EH (cell line): ENCODE results near the gene P3R3URF.

Experiments
- DNase-seq: peaks from one replicate; pipeline ENCODE4 v3.0.0-alpha.2; 2015; ENCODE audit warnings: low read depth

The P3R3URF gene

DNA sequence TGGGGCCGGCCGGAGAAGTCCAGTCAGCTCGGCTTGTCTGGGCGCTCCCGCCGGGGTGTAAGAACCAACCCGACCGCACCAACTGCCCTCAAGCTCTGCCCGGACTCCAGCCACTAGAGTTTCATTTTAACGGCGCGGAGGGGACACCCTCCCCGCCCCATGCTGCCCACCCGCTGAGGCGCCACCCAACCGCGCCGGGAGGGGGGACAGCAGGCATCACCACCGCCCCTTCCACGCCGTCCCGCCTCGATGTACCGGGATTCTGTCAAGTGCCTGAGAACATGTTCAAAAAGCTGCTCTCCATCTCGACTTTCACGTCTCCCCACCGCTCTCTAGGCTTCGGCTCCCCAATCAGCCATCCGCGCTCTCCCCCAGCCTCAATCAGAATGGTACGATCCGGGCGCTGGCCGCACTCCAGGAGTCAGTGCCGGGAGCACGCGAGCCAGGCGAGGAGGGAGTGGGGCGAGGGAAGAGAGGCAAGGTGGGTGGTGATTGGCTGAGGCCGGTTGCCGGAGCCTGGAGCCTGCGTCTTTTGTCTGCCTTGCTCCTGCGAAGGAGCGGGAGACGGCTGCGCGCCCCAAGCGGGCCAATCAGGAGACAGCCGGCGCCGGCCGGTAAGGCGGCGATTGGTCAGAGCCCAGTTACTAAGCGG, 43.6 kb downstream of the P3R3URF start, which contains the start of gene PIK3R3:
TSS of gene PIK3R3 (minus strand) at position 101 of the 652 bp plus-strand sequence. CDS start 677 bp downstream, outside the sequence.
- peak; percentile 99 for DNase-seq

DNA sequence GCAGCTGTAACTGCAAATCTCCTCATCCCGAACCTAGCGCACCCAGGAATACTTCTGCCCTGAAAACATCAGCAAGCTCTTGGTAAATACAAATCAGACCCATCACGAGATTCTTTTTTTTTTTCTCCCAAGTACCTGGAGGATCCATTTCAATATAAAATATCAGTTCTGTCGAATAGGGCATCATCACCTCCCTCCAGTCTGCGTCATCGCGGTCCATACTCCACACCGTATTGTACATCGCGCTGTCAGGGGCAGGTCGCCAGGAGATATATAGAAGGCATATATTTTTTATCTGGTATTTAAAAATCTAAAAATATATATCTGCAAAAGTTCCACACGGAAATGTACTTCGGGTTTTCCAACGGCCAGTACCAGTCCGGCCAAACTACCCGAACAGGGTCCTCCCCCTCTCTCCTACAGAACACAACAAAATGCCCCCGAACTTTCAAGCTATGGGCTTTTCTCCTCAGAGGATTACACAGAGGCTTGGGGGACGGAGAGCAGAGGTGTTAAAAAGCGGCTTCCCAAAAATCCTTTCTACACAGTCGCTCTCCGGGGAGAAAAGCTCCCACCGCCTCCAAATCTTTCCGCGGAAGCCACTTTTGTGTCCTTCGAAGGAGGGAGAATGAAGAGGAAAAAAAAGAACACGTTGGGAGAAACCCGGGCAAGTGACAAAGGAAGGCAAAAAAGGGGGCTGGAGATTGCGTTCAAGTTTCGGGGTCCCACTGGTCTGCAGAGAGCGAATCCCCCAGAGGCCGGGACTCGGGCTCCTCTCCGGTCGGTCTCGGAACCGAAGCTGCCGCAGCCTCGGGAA, 44.4 kb downstream of the P3R3URF start:
- DNase-seq = peak; percentile 29

DNA sequence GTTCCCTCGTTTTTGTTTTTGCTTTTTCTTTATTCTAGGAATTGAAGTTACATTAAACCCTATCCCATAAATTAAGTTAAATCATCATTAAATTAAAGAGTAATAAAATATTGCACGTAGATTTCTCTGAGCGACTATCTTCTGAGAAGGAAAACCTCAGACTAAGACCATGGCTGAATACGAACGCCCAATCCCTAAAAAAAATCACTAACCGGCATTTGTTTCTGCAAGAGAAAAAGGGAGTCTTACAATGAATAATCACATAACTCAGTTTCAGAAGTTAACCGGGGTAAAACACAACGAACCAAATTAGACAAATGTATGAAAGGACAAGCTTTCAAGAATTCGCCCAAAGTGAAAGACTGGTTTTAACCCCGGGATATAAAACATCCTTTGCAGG, 45.2 kb downstream of the P3R3URF start:
- DNase-seq = peak; percentile 34

DNA sequence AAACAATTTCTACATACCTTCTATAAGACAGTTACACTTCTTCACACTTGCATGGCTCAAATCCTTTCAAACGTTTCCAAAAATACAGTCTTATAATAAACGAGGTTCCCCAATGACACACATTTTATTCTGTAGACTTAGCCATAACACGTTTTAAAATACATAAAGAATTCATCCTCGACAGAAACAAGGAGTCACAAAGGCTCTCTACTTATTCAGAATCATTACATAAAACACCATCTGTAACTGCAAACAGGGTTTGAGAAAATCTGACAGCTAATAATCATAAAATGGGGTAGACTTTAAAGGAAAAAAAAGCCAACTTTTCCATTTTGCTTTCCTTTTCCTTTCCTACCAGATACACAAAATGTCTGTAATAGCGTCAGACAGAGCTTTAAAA, 45.7 kb downstream of the P3R3URF start:
- no peak for DNase-seq

DNA sequence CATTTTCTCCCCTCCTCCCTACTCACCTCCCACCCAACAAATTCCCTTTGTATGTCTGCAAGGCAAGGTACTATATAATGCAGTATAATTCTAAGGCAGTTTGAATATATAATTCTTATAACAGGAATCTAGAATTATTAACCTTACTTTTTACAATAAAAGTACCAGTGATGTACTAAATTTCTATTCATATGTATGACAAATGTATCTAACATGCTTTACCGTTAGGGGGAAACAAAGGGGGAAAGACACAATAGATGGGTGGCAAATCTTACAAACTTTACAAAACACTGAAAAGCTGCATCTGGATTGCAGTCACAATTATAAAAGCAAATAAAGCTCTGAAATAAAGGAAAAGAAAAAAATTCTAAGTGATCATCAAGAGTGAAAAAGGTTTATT, 46.2 kb downstream of the P3R3URF start:
- no peak for DNase-seq

DNA sequence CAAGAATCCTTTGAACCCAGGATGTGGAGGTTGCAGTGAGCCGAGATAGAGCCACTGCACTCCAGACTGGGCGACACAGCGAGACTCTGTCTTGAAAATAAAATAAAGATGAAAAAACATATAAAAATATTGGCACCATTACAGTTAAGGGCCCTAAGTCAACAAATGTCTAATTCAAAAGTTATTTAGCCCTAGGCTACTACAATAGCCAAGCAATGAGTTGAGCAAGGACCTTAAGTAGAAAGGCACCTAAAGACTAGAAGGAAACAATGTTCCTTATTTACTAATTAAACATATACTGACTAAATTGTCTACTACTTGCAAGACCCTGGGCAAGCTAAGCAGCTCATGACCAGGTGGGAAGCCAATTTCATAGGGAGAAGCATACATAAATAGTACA, 47.9 kb downstream of the P3R3URF start:
- peak; percentile 65 for DNase-seq
